ENCODE results near the gene C1orf216.
"Not testable (repeated sequence)": the region's sequence is repeated elsewhere in the genome, so short reads cannot be mapped to it uniquely, and the experiment has no call there.

Gene C1orf216

DNA sequence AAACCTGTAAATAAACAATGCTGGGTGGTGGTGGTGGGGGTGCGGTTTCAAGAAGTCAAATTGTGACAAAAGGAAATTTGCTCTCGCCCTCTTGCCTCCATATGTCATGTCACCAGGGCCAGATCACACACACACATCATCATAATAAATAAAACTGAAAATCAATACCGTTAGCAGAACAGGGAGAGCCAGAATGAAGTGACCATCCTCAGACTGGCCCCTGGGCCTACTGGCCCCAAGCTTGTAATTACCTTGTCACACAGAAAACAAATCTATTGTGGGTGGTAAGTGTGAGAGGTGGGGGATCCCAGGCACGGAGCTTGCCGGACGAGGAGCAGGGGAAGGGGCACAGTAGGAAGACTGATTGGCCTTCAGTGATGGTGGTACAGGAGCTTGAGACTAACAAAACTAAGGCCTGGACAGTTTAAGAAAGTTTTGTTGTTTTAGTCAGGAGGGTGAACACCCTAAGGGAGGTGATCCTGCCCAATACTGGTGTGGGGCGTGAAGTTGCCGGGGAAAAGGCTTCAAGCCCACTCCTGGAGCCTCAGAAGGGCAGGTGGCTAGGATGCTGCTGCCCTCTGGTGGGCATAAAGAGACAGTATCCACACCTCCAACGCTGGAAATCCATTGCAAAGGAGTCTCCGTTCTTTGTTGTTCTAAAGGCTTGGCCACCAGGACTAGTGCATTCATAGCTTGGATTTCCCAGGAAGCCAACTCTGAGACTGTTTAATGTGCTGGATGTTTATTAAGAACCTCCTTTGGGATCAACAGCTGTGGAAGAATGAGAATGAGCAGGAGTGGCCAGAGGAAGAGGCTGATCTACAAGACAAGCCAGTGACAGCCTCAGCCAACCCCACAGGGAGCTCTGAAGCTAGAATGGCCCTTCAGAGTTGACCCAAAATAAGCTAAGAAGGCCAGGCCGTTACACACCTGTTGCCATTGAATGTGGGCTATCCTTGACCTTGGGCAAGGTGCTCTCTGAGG is 8.1 kb upstream of the C1orf216 start:
- H3K4me3 ChIP-seq (ENCODE audit: low read depth, low read length): no peak overlapping the region
- H3K9ac ChIP-seq (ENCODE audit: low read length): no peak overlapping the region
- H3K27ac ChIP-seq (ENCODE audit: low read depth, low read length): no peak overlapping the region
- peaks cover 7% of the 10 kb centered on the region for H3K36me3 ChIP-seq (ENCODE audit: control insufficient read depth, insufficient read depth, low read length)
- no peaks in the 10 kb centered on the region for H3K27me3 ChIP-seq (ENCODE audit: control insufficient read depth, insufficient read depth, low read length)
- H3K9me3 ChIP-seq (ENCODE audit: control insufficient read depth, insufficient read depth, low read depth, low read length): no peaks in the 10 kb centered on the region
- H3K4me1 ChIP-seq (ENCODE audit: control insufficient read depth, insufficient read depth, low read length): peaks cover 11% of the 10 kb centered on the region; the same call in 1 of the 2 replicates

DNA sequence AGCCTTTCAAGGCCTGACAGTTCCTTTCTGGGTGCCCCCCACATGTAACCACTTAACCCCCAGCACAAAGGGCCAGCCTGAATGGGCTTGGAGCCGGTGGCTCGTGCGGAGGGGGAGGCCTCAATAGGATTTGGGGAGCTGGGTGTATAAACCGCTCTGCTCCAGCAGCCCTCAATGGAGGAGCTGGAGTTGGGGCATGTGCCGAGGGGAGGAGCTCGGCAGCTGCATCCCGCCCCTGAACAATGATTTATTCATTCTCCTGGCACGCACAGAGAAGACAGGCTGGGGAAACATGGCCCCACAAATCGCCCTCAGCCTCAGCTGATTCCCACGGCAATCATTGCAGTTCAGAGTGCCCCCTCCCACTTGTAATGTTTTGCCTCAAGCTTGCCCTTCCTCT is 6.9 kb upstream of the C1orf216 start:
- Histone ChIP-seq H3K4me1 (ENCODE audit: control insufficient read depth, insufficient read depth, low read length) (peaks cover 11% of the 10 kb centered on the region; the same call in 1 of the 2 replicates), H3K27ac (ENCODE audit: low read depth, low read length) (no peak overlapping the region)

DNA sequence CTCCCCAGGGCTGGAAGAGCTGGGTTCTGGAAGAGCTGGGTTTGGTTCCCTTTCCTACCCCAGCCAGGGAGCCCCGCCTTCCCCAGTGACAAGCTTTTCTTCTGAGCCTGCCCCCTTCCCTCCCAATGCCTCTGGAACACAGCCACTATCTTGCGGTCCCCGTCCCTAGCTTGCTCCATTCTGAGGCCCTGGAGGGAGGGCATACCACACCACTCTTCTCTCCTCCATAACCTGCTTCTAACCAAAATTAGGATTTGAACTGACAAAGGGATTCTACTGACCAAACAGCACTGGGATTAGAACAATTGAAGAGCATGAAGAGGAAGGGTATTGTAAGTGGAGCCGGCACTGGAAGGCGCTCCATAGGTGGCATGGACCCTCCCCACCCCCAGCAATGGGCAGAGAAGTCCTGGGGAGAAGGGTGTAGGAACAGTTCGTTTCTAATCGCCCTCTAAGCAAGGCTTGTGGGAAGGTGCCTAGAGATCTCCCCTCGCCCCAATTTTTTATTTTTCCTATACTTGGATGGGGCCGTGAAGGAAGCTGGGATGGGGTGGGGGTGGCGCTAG is 690 bp downstream of the C1orf216 start:
- no peaks in the 10 kb centered on the region for H3K9me3 ChIP-seq (ENCODE audit: control insufficient read depth, insufficient read depth, low read depth, low read length)
- H3K27ac ChIP-seq (ENCODE audit: low read depth, low read length): peak overlapping the region; percentile 79; the same call in 1 of the 2 replicates
- no peaks in the 10 kb centered on the region for H3K27me3 ChIP-seq (ENCODE audit: control insufficient read depth, insufficient read depth, low read length)
- H3K4me3 ChIP-seq (ENCODE audit: low read depth, low read length): peak overlapping the region; percentile 81
- peaks cover 10% of the 10 kb centered on the region; the same call in 1 of the 2 replicates for H3K4me1 ChIP-seq (ENCODE audit: control insufficient read depth, insufficient read depth, low read length)
- peak overlapping the region; percentile 85 for H3K9ac ChIP-seq (ENCODE audit: low read length)
- peaks cover 15% of the 10 kb centered on the region for H3K36me3 ChIP-seq (ENCODE audit: control insufficient read depth, insufficient read depth, low read length)

More for the DNA sequence above, 6.9 kb upstream of the C1orf216 start:
- H3K4me3 ChIP-seq (ENCODE audit: low read depth, low read length): no peak overlapping the region
- H3K9me3 ChIP-seq (ENCODE audit: control insufficient read depth, insufficient read depth, low read depth, low read length): no peaks in the 10 kb centered on the region
- no peaks in the 10 kb centered on the region for H3K27me3 ChIP-seq (ENCODE audit: control insufficient read depth, insufficient read depth, low read length)
- H3K36me3 ChIP-seq (ENCODE audit: control insufficient read depth, insufficient read depth, low read length): no peaks in the 10 kb centered on the region
- no peak overlapping the region for H3K9ac ChIP-seq (ENCODE audit: low read length)

DNA sequence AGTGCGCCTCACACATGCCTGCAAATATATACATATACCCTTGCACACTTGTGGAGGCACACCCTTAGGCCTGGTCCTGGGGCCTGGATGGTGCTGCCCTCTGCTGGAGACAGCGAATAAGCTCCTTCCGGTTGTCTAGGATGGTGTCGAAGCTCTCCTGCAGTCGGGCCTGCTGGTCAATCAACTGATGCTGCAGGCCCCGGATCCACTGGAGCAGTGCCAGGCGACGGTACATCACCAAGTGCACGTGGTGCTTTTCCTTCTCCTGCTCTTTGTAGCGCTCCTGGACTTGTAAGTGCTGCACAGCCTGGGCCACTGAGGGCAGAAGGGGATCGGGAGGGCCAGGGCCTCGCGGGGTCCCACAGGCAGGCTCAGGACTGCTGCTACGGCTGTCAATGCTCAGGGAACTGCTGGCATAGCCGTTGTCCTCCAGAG is 3.1 kb downstream of the C1orf216 start:
- Histone ChIP-seq H3K4me3 (ENCODE audit: low read depth, low read length) (no peak overlapping the region), H3K27me3 (ENCODE audit: control insufficient read depth, insufficient read depth, low read length) (no peaks in the 10 kb centered on the region), H3K36me3 (ENCODE audit: control insufficient read depth, insufficient read depth, low read length) (peaks cover 15% of the 10 kb centered on the region), H3K27ac (ENCODE audit: low read depth, low read length) (no peak overlapping the region), H3K9me3 (ENCODE audit: control insufficient read depth, insufficient read depth, low read depth, low read length) (no peaks in the 10 kb centered on the region), H3K9ac (ENCODE audit: low read length) (no peak overlapping the region), H3K4me1 (ENCODE audit: control insufficient read depth, insufficient read depth, low read length) (peaks cover 10% of the 10 kb centered on the region; the same call in 1 of the 2 replicates)

DNA sequence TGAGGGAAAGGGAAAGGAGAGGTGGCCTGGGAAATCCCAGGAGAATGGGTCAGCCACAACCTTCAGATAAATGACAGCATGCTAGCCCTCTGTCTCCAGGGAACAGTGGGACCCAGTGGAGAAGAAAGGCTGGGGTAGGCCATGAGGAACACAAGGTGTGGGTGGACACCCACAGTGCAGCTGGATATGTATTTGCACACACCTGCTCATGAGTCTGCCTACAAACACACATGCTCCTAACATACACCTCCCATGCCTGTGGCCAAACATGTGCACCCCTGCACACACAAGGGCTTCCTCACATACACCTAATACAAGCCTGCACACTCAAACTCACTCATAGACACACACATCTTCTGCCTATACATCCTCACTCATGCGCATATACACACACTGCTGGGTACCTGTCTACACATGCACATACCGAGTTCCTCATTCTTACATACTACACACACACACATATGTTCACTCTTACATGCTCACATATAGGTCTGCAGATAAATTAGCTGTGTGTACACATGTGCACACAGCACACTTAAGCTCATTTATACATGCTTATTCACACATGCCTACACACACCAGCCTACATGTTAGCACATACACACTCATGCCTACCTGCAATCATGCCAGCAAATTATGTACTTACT is 3.6 kb downstream of the C1orf216 start:
- no peak overlapping the region for H3K27ac ChIP-seq (ENCODE audit: low read depth, low read length)
- no peaks in the 10 kb centered on the region; the same call in 1 of the 2 replicates for H3K27me3 ChIP-seq (ENCODE audit: control insufficient read depth, insufficient read depth, low read length)
- peaks cover 10% of the 10 kb centered on the region; the same call in 1 of the 2 replicates for H3K4me1 ChIP-seq (ENCODE audit: control insufficient read depth, insufficient read depth, low read length)
- H3K4me3 ChIP-seq (ENCODE audit: low read depth, low read length): no peak overlapping the region
- H3K36me3 ChIP-seq (ENCODE audit: control insufficient read depth, insufficient read depth, low read length): peaks cover 15% of the 10 kb centered on the region
- no peaks in the 10 kb centered on the region for H3K9me3 ChIP-seq (ENCODE audit: control insufficient read depth, insufficient read depth, low read depth, low read length)
- no peak overlapping the region for H3K9ac ChIP-seq (ENCODE audit: low read length)

DNA sequence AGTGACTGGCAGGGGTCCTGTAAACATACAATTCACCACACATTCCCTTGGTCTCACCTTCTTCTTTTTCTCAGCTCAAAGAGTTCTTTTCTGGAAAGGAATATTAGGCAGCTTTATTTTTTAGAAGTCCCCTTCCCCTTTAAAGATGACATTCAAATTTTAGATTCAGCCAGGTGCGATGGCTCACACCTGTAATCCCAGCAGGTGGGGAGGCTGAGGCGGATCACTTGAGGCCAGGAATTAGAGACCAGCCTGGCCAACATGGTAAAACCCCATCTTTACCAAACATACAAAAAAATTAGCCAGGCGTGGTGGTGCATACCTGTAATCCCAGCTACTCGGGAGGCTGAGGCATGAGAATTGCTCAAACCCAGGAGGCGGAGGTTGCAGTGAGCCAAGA is 7.6 kb downstream of the C1orf216 start:
- H3K27me3 ChIP-seq (ENCODE audit: control insufficient read depth, insufficient read depth, low read length): peaks cover 19% of the 10 kb centered on the region
- not testable (repeated sequence) for H3K9ac ChIP-seq (ENCODE audit: low read length); H3K4me3 ChIP-seq (ENCODE audit: low read depth, low read length); H3K27ac ChIP-seq (ENCODE audit: low read depth, low read length); H3K9me3 ChIP-seq (ENCODE audit: control insufficient read depth, insufficient read depth, low read depth, low read length)
- peaks cover 15% of the 10 kb centered on the region for H3K36me3 ChIP-seq (ENCODE audit: control insufficient read depth, insufficient read depth, low read length)
- peaks cover 16% of the 10 kb centered on the region for H3K4me1 ChIP-seq (ENCODE audit: control insufficient read depth, insufficient read depth, low read length)

DNA sequence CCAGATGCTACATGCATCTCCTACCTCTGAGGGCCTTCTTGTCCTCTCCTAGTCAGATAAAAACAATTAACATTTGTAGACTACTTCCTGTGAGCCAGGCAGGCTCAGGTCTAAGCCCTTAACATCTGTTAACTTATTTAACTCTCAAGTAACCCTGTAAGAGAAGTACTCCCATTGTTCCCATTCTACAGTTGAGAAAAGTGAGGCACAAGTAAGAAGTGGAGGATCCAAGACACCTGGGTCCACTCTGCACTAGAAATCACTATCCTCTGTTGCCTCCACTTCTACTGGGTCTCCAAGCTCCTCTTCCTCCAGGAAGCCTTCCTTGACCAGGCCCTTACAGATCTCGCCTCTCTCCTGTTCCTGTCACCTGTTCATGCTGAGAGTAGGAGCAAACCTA is 9.7 kb downstream of the C1orf216 start:
- Histone ChIP-seq H3K9me3 (ENCODE audit: control insufficient read depth, insufficient read depth, low read depth, low read length) (no peaks in the 10 kb centered on the region), H3K4me1 (ENCODE audit: control insufficient read depth, insufficient read depth, low read length) (peaks cover 16% of the 10 kb centered on the region), H3K27ac (ENCODE audit: low read depth, low read length) (no peak overlapping the region), H3K4me3 (ENCODE audit: low read depth, low read length) (peak overlapping the region; percentile 67; the same call in 1 of the 2 replicates), H3K36me3 (ENCODE audit: control insufficient read depth, insufficient read depth, low read length) (peaks cover 1% of the 10 kb centered on the region; the same call in 1 of the 2 replicates), H3K27me3 (ENCODE audit: control insufficient read depth, insufficient read depth, low read length) (peaks cover 19% of the 10 kb centered on the region), H3K9ac (ENCODE audit: low read length) (no peak overlapping the region)

DNA sequence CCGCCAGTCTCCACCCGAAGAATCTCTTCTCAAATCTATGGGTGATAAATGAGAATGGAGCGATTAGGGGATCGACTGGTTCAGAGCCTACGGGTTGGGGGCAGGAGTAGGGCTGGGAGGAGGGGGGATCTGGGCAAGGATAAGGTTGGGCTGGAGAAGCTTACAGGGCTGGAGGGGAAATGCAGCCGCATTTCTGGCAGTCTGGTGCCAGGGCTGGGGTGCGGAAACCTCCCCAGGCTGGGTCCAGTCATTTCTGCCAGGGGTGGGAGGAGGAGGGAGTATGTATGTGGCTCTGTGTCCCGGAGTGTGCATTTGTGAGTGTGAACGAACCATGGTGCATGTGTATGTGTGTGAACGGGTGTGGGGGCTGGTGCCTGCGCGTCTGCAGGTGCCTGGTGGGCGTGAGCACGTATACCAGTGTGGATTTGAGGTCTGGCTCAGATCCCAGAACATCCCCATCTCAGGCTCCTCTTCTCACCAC is 10.2 kb downstream of the C1orf216 start:
- no peak overlapping the region for H3K27ac ChIP-seq (ENCODE audit: low read depth, low read length)
- no peaks in the 10 kb centered on the region for H3K36me3 ChIP-seq (ENCODE audit: control insufficient read depth, insufficient read depth, low read length)
- peak overlapping the region; percentile 67 for H3K4me3 ChIP-seq (ENCODE audit: low read depth, low read length)
- peak overlapping the region; percentile 28 for H3K9ac ChIP-seq (ENCODE audit: low read length)
- peaks cover 16% of the 10 kb centered on the region for H3K4me1 ChIP-seq (ENCODE audit: control insufficient read depth, insufficient read depth, low read length)
- peaks cover 19% of the 10 kb centered on the region for H3K27me3 ChIP-seq (ENCODE audit: control insufficient read depth, insufficient read depth, low read length)
- H3K9me3 ChIP-seq (ENCODE audit: control insufficient read depth, insufficient read depth, low read depth, low read length): no peaks in the 10 kb centered on the region

DNA sequence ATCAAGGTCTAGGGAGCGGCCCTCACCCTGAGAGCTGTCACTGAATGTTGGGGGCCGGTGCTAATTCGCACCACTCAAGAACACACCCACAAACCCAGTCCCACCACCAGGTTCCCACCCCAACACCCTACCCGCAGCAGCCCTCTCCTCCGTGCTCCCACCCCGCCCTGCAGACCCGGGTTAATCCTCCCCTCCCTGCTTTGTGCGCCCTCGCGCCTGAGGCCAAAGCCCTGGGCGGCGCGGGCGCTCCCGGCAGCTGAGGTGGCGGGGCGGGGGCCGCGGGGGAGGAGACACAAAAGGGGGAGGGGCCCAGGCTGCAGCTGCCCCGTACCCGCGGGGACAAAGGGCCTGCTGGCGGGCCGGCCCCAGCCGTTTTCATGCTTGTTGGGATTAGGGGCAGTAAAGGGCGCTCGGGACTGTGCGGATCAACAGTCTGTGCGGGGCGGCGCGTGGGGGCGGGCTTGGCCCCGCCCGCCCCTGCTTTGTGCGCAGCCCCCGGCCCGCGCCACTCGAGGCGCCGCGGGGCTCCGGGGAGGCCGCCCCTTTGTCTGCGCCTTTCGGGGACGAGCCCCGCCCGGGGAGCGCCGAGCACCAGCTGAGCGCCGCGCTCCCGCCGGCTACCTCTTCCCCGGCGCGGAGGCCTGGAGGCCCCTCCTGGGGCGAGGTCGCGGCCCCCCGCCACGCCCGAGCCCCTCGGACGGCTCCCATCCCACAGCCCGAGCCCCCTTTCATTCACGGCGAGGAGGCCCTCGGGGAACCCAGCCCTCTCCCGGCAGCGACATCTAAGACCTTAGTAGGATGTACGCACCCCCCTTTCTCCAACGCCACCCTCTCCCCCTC is 10.9 kb downstream of the C1orf216 start:
- Histone ChIP-seq H3K9ac (ENCODE audit: low read length) (peak overlapping the region; percentile 28), H3K4me3 (ENCODE audit: low read depth, low read length) (peak overlapping the region; percentile 67), H3K27ac (ENCODE audit: low read depth, low read length) (no peak overlapping the region)

More for the DNA sequence above, 10.9 kb downstream of the C1orf216 start:
- H3K36me3 ChIP-seq (ENCODE audit: control insufficient read depth, insufficient read depth, low read length): no peaks in the 10 kb centered on the region
- peaks cover 19% of the 10 kb centered on the region for H3K27me3 ChIP-seq (ENCODE audit: control insufficient read depth, insufficient read depth, low read length)
- H3K4me1 ChIP-seq (ENCODE audit: control insufficient read depth, insufficient read depth, low read length): peaks cover 20% of the 10 kb centered on the region
- no peaks in the 10 kb centered on the region for H3K9me3 ChIP-seq (ENCODE audit: control insufficient read depth, insufficient read depth, low read depth, low read length)
